Body of pancreas (tissue), 4 donors: ENCODE results near the gene UPF2.

Experiments used
- POLR2A ChIP-seq, 3 donors: fragments of 450-650 bp; IDR thresholded peaks; one replicate each; pipeline ENCODE4 v1.6.1; 2016; ENCODE audit warnings: antibody characterized with exemption in 3 of 3, mild to moderate bottlenecking in 2 of 3
- TF ChIP-seq, protein P1 (sequence below), 7 experiments: fragments of 450-650 bp in 4 of 7; fragments of 200-600 bp in 3 of 7; sonication (generic) in 3 of 7; IDR thresholded peaks; one replicate each; pipeline ENCODE4 v1.5.1; 2016 to 2019; ENCODE audit warnings: antibody characterized with exemption in 7 of 7

DNA sequence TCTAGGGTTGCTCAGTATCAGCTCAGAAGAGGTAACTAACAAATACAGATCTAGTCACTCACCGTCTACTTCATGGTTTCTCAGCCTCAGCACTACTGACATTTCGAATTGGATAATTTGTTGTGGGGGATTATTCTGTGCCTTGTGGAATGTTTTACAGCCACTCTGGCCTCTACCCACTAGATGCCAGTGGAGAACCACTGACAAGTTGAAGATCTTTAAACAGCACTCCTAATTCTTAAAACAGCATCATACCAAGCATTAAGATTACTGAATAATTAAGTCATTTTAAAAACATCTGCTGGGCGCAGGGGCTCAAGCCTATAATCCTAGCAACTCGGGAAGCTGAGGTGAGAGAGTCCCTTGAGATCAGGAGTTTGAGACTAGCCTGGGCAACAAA lies 82.6 kb downstream of the UPF2 start:
- TF ChIP-seq, protein P1, sequence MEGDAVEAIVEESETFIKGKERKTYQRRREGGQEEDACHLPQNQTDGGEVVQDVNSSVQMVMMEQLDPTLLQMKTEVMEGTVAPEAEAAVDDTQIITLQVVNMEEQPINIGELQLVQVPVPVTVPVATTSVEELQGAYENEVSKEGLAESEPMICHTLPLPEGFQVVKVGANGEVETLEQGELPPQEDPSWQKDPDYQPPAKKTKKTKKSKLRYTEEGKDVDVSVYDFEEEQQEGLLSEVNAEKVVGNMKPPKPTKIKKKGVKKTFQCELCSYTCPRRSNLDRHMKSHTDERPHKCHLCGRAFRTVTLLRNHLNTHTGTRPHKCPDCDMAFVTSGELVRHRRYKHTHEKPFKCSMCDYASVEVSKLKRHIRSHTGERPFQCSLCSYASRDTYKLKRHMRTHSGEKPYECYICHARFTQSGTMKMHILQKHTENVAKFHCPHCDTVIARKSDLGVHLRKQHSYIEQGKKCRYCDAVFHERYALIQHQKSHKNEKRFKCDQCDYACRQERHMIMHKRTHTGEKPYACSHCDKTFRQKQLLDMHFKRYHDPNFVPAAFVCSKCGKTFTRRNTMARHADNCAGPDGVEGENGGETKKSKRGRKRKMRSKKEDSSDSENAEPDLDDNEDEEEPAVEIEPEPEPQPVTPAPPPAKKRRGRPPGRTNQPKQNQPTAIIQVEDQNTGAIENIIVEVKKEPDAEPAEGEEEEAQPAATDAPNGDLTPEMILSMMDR (IDR thresholded peaks at IDR 0.05) = no peak
- TF ChIP-seq POLR2A (IDR thresholded peaks at IDR 0.05) = no peak
